Lower leg skin (tissue), 3 donors: ENCODE results near the gene UBASH3B.

Experiments used
- CTCF ChIP-seq, 3 donors: fragments of 450-650 bp; IDR thresholded peaks; one replicate each; pipeline ENCODE4 v1.5.1; 2016; ENCODE audit warnings: antibody characterized with exemption in 3 of 3, mild to moderate bottlenecking in 3 of 3, moderate library complexity in 2 of 3
- POLR2A ChIP-seq, 2 donors: fragments of 450-650 bp; IDR thresholded peaks; one replicate each; pipeline ENCODE4 v1.6.1; 2016 to 2017; ENCODE audit warnings: antibody characterized with exemption in 2 of 2, mild to moderate bottlenecking in 1 of 2, moderate library complexity in 1 of 2

GRCh38 chr11:122777343-122777742 lies 121.8 kb downstream of the UBASH3B start:
- TF ChIP-seq CTCF (IDR thresholded peaks at IDR 0.05) = no peak
- no peak for TF ChIP-seq POLR2A (IDR thresholded peaks at IDR 0.05)
